Neuronal stem cell (in vitro differentiated cells): ENCODE measurements around the gene IL1RAP.

ENCODE experiments used
- DNase-seq: peaks from one replicate; pipeline ENCODE4 v3.0.0-alpha.2; 2013; ENCODE audit warnings: low spot score
- H2AFZ ChIP-seq: one replicate; pipeline ENCODE4 v1.6.1; 2013; ENCODE audit warnings: mild to moderate bottlenecking, low read length, inconsistent platforms
- H2AK5ac ChIP-seq: 2 replicates; pipeline ENCODE4 v1.6.1; 2013; ENCODE audit warnings: low read depth, mild to moderate bottlenecking, inconsistent platforms, low read length, moderate library complexity, mixed read lengths
- H2BK120ac ChIP-seq: 2 replicates; pipeline ENCODE4 v1.6.1; 2013; ENCODE audit warnings: low read depth, mild to moderate bottlenecking, inconsistent platforms, low read length, moderate library complexity, mixed read lengths
- H2BK12ac ChIP-seq: one replicate; pipeline ENCODE4 v1.6.1; 2013; ENCODE audit warnings: low read length, inconsistent platforms
- H2BK15ac ChIP-seq: 2 replicates; pipeline ENCODE4 v1.6.1; 2013; ENCODE audit warnings: mild to moderate bottlenecking, low read length, inconsistent platforms, mixed read lengths
- H2BK5ac ChIP-seq: one replicate; pipeline ENCODE4 v1.6.1; 2013; ENCODE audit warnings: inconsistent platforms, mild to moderate bottlenecking, low read length, moderate library complexity
- H3K14ac ChIP-seq: one replicate; pipeline ENCODE4 v1.6.1; 2013; ENCODE audit warnings: low read length, inconsistent platforms
- H3K18ac ChIP-seq: 2 replicates; pipeline ENCODE4 v1.6.1; 2013; ENCODE audit warnings: low read length, inconsistent platforms
- H3K23ac ChIP-seq: 2 replicates; pipeline ENCODE4 v1.6.1; 2013; ENCODE audit warnings: low read depth, mild to moderate bottlenecking, mixed read lengths, low read length, inconsistent platforms; ENCODE audit not compliant: poor library complexity
- H3K27ac ChIP-seq: replicated peaks from 3 replicates; pipeline ENCODE4 v1.5.1; 2013; ENCODE audit warnings: low read length, inconsistent platforms
- H3K27me3 ChIP-seq, 3 experiments: 2 replicates each; pipeline ENCODE4 v1.6.1; 2013; ENCODE audit warnings: low read length in 3 of 3, mild to moderate bottlenecking in 2 of 3, inconsistent platforms in 1 of 3, low read depth in 1 of 3, mixed read lengths in 1 of 3, moderate library complexity in 1 of 3; ENCODE audit not compliant: control insufficient read depth in 3 of 3, insufficient read depth in 3 of 3
- H3K36me3 ChIP-seq, 2 donors: replicated peaks in 1 of 2; 2 replicates each; pipeline ENCODE4 v1.6.1; 2013; ENCODE audit warnings: low read length in 2 of 2; ENCODE audit not compliant: control insufficient read depth in 2 of 2, insufficient read depth in 2 of 2
- H3K4ac ChIP-seq: 2 replicates; pipeline ENCODE4 v1.6.1; 2013; ENCODE audit warnings: inconsistent platforms, mild to moderate bottlenecking, low read length, moderate library complexity
- H3K4me1 ChIP-seq, 2 donors: 1 replicate in 1 of 2; 2 replicates in 1 of 2; pipeline ENCODE4 v1.6.1; 2013; ENCODE audit warnings: low read length in 2 of 2, low read depth in 1 of 2; ENCODE audit not compliant: control insufficient read depth in 2 of 2, insufficient read depth in 1 of 2
- H3K4me2 ChIP-seq: one replicate; pipeline ENCODE4 v1.6.1; 2013; ENCODE audit warnings: mild to moderate bottlenecking, low read length, inconsistent platforms; ENCODE audit not compliant: insufficient read depth, poor library complexity, severe bottlenecking
- H3K4me3 ChIP-seq, 2 donors: 2 replicates each; pipeline ENCODE4 v1.5.1; 2013; ENCODE audit warnings: low read length in 2 of 2, mild to moderate bottlenecking in 2 of 2, inconsistent platforms in 1 of 2, moderate library complexity in 1 of 2
- H3K79me1 ChIP-seq: one replicate; pipeline ENCODE4 v1.6.1; 2013; ENCODE audit warnings: low read depth, mild to moderate bottlenecking, inconsistent platforms, low read length, moderate library complexity
- H3K9ac ChIP-seq: one replicate; pipeline ENCODE4 v1.6.1; 2013; ENCODE audit warnings: mild to moderate bottlenecking, low read depth, low read length, inconsistent platforms; ENCODE audit not compliant: poor library complexity
- H3K9me3 ChIP-seq, 2 donors: replicated peaks in 1 of 2; 2 replicates each; pipeline versions ENCODE3 to v1.6.1; 2013; ENCODE audit warnings: low read length in 2 of 2, mild to moderate bottlenecking in 2 of 2, inconsistent platforms in 1 of 2, low read depth in 1 of 2, mixed read lengths in 1 of 2, moderate library complexity in 1 of 2; ENCODE audit not compliant: control insufficient read depth in 2 of 2, insufficient read depth in 1 of 2
- H4K8ac ChIP-seq: one replicate; pipeline ENCODE4 v1.6.1; 2013; ENCODE audit warnings: low read depth, mild to moderate bottlenecking, inconsistent platforms, low read length, moderate library complexity
- H4K91ac ChIP-seq: one replicate; pipeline ENCODE4 v1.6.1; 2013; ENCODE audit warnings: low read length, low read depth, mild to moderate bottlenecking, inconsistent platforms; ENCODE audit not compliant: poor library complexity
- WGBS, 2 donors: extraction: QIAGEN DNeasy Blood & Tissue Kit; methylation state at CpG; one replicate each; pipeline ENCODE4 v1.1.7; 2013; ENCODE audit warnings: missing lambda C conversion rate in 2 of 2, mixed read lengths in 1 of 2; ENCODE audit not compliant: insufficient read length in 2 of 2, insufficient replicate concordance in 1 of 2; ENCODE audit errors: extremely low coverage in 2 of 2; 5-methylcytosine and 5-hydroxymethylcytosine counted together

Gene IL1RAP

GRCh38 chr3:190495796-190496195 is 18.1 kb upstream of the IL1RAP start:
- Histone ChIP-seq H3K9ac (no peak overlapping the region), H3K27me3 (peaks cover 0 to 3% (median 0%) of the 10 kb centered on the region in 3 experiments), H3K4me1 (peaks cover 0 to 3% of the 10 kb centered on the region in 2 donors), H3K9me3 (no peaks in the 10 kb centered on the region), H4K8ac (no peak overlapping the region), H2AK5ac (no peak overlapping the region), H2BK15ac (no peak overlapping the region), H2BK120ac (no peak overlapping the region), H2BK12ac (no peak overlapping the region), H3K4me2 (no peak overlapping the region), H3K79me1 (no peaks in the 10 kb centered on the region), H3K4me3 (no peak overlapping the region), H3K4ac (no peak overlapping the region), H3K18ac (no peak overlapping the region), H3K27ac (no peak overlapping the region), H3K23ac (no peak overlapping the region), H3K36me3 (no peaks in the 10 kb centered on the region), H3K14ac (no peak overlapping the region), H2AFZ (no peak overlapping the region), H4K91ac (no peak overlapping the region), H2BK5ac (no peak overlapping the region)
- no CpG with 5 or more reads among the region's 5 CpGs for WGBS, 2 donors
- no peak for DNase-seq

DNA sequence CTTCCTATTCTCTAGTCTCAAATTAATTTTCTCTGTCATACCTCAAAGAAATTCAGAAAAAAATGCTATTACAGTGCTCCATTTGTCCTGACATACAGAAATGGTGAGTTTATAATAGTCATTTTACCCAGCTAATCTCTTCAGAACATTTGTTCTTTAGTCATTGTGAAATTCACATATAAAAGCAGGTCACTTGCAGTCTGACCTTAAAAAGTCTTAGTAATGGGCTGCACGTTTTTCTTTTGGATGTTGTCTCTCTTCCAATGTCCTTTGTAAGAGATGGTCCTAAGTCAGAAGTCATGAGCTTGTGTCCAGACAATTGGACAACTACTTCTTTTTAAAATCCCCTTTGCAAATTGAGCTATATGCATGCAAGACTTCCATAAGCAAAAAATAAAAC is 17.0 kb upstream of the IL1RAP start:
- Histone ChIP-seq H2BK12ac (no peak overlapping the region), H3K36me3 (no peaks in the 10 kb centered on the region), H3K18ac (no peak overlapping the region), H3K79me1 (no peaks in the 10 kb centered on the region), H3K27ac (no peak overlapping the region), H3K27me3 (no peaks in the 10 kb centered on the region), H3K23ac (no peak overlapping the region), H2BK120ac (no peak overlapping the region), H3K4me2 (no peak overlapping the region), H3K4me3 (no peak overlapping the region), H4K91ac (no peak overlapping the region), H2AFZ (no peak overlapping the region), H3K9ac (no peak overlapping the region), H2BK15ac (no peak overlapping the region), H3K14ac (no peak overlapping the region), H3K4ac (no peak overlapping the region), H2BK5ac (no peak overlapping the region), H2AK5ac (no peak overlapping the region), H3K4me1 (peaks cover 0 to 3% of the 10 kb centered on the region in 2 donors), H4K8ac (no peak overlapping the region), H3K9me3 (no peaks in the 10 kb centered on the region)
- no peak for DNase-seq
- WGBS, 2 donors = no CpG with 5 or more reads among the region's 1 CpG

DNA sequence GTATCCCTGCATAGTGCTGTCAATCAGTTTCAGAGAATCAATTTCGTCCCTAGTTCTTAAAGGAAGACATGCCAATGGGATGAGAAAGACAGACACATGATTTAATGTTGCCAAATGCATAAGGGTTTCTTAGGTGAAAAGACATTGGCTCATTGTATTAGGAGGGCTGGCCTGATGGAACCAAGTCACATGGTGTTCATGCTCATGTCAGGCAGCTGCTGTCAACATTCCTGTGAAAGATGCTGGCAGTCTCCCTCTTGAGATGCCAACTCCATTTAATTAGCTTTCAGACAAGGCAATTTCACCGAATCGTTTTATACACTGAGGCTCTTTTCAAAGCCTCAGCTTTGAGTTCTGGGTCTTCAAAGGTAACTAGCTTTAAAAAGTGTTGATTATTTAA is 16.1 kb upstream of the IL1RAP start:
- no CpG with 5 or more reads among the region's 3 CpGs for WGBS, 2 donors

GRCh38 chr3:190498293-190498692 is 15.6 kb upstream of the IL1RAP start:
- Histone ChIP-seq H3K18ac (no peak overlapping the region), H3K4me1 (peaks cover 0 to 3% of the 10 kb centered on the region in 2 donors), H3K4me2 (no peak overlapping the region), H3K4ac (no peak overlapping the region), H3K79me1 (no peaks in the 10 kb centered on the region), H2BK5ac (no peak overlapping the region), H3K4me3 (no peak overlapping the region), H4K8ac (no peak overlapping the region), H2BK15ac (no peak overlapping the region), H2AFZ (no peak overlapping the region), H3K27me3 (no peaks in the 10 kb centered on the region), H3K27ac (no peak overlapping the region), H3K14ac (no peak overlapping the region), H3K23ac (no peak overlapping the region), H2BK12ac (no peak overlapping the region), H2BK120ac (no peak overlapping the region), H3K36me3 (no peaks in the 10 kb centered on the region), H4K91ac (no peak overlapping the region), H3K9ac (no peak overlapping the region), H3K9me3 (no peaks in the 10 kb centered on the region), H2AK5ac (no peak overlapping the region)
- DNase-seq = no peak
- WGBS, 2 donors = no CpG with 5 or more reads among the region's 2 CpGs

More for the DNA sequence above, 16.1 kb upstream of the IL1RAP start:
- Histone ChIP-seq H2BK5ac (no peak overlapping the region), H3K4ac (no peak overlapping the region), H4K8ac (no peak overlapping the region), H2BK120ac (no peak overlapping the region), H3K23ac (no peak overlapping the region), H3K4me3 (no peak overlapping the region), H3K4me2 (no peak overlapping the region), H3K18ac (no peak overlapping the region), H3K27ac (no peak overlapping the region), H3K4me1 (peaks cover 0 to 3% of the 10 kb centered on the region in 2 donors), H2BK15ac (no peak overlapping the region), H4K91ac (no peak overlapping the region), H3K79me1 (no peaks in the 10 kb centered on the region), H3K9ac (no peak overlapping the region), H2BK12ac (no peak overlapping the region), H3K36me3 (no peaks in the 10 kb centered on the region), H2AK5ac (no peak overlapping the region), H3K14ac (no peak overlapping the region), H3K9me3 (no peaks in the 10 kb centered on the region), H2AFZ (no peak overlapping the region), H3K27me3 (no peaks in the 10 kb centered on the region)
- no peak for DNase-seq
